Ectodermal cell (in vitro differentiated cells): ENCODE measurements around the gene KDF1.

Experiments
- H3K27ac ChIP-seq: 2 replicates; pipeline ENCODE4 v1.7.0; 2013; ENCODE audit warnings: mild to moderate bottlenecking, low read depth, low read length; ENCODE audit not compliant: insufficient read depth, poor library complexity, severe bottlenecking
- H3K27me3 ChIP-seq: 2 replicates; pipeline ENCODE4 v1.7.0; 2013; ENCODE audit warnings: mild to moderate bottlenecking, low read length; ENCODE audit not compliant: insufficient read depth, control insufficient read depth, poor library complexity, severe bottlenecking
- H3K36me3 ChIP-seq: one replicate; pipeline ENCODE4 v1.7.0; 2013; ENCODE audit warnings: low read length; ENCODE audit not compliant: control insufficient read depth, insufficient read depth
- H3K4me1 ChIP-seq: one replicate; pipeline ENCODE4 v1.7.0; 2013; ENCODE audit warnings: low read length; ENCODE audit not compliant: control insufficient read depth, insufficient read depth
- H3K4me3 ChIP-seq: 2 replicates; pipeline ENCODE4 v1.7.0; 2013; ENCODE audit warnings: low read depth, low read length, control low read depth; ENCODE audit not compliant: insufficient read depth
- H3K9me3 ChIP-seq: 2 replicates; pipeline ENCODE4 v1.7.0; 2013; ENCODE audit warnings: mild to moderate bottlenecking, low read length, moderate library complexity; ENCODE audit not compliant: control insufficient read depth
- WGBS, 2 experiments: methylation state at CpG; one replicate each; pipeline ENCODE4 v1.1.7; 2013; ENCODE audit warnings: missing lambda C conversion rate in 2 of 2; 5-methylcytosine and 5-hydroxymethylcytosine counted together

Gene KDF1

GRCh38 chr1:26945728-26946127 is 14.5 kb downstream of the KDF1 start:
- 91 to 95% methylated on average over 8 of the region's 8 CpGs for WGBS, 2 experiments

DNA sequence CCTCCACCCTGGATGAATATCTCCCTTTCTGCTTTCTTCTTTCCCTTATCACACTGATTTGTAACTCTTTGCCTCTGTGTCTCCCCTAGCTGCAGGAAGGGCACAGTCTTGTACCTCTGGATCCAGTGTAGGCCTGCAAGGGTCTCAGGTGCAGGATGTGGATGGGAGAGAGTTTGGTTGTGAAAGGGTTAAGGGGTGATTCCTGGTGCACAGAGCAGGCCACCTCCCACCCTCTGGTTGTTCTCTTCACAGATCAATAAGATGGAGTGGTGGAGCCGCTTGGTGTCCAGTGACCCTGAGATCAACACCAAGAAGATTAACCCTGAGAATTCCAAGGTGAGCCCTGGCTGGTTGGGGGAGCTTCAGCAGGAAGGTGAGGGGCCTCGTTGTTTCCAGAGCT is 15.1 kb downstream of the KDF1 start:
- Histone ChIP-seq H3K27ac (no peak overlapping the region), H3K36me3 (peaks cover 36% of the 10 kb centered on the region), H3K4me1 (no peaks in the 10 kb centered on the region), H3K9me3 (no peaks in the 10 kb centered on the region), H3K27me3 (no peaks in the 10 kb centered on the region), H3K4me3 (no peak overlapping the region)
- WGBS, 2 experiments, result 85 to 90% methylated on average over 2 of the region's 2 CpGs

More at GRCh38 chr1:26945728-26946127, 14.5 kb downstream of the KDF1 start:
- Histone ChIP-seq H3K4me1 (no peaks in the 10 kb centered on the region), H3K36me3 (peaks cover 36% of the 10 kb centered on the region), H3K27me3 (no peaks in the 10 kb centered on the region), H3K27ac (no peak overlapping the region), H3K9me3 (no peaks in the 10 kb centered on the region), H3K4me3 (no peak overlapping the region)

- no peaks in the 10 kb centered on the region for H3K27me3 ChIP-seq
- no peaks in the 10 kb centered on the region for H3K4me1 ChIP-seq
- H3K36me3 ChIP-seq, result peaks cover 36% of the 10 kb centered on the region
- no peak overlapping the region for H3K4me3 ChIP-seq
- H3K27ac ChIP-seq, result no peak overlapping the region
- no peaks in the 10 kb centered on the region for H3K9me3 ChIP-seq
- 95 to 96% methylated on average over 12 of the region's 12 CpGs for WGBS, 2 experiments
Observed at GRCh38 chr1:26942656-26943055, 17.6 kb downstream of the KDF1 start.

DNA sequence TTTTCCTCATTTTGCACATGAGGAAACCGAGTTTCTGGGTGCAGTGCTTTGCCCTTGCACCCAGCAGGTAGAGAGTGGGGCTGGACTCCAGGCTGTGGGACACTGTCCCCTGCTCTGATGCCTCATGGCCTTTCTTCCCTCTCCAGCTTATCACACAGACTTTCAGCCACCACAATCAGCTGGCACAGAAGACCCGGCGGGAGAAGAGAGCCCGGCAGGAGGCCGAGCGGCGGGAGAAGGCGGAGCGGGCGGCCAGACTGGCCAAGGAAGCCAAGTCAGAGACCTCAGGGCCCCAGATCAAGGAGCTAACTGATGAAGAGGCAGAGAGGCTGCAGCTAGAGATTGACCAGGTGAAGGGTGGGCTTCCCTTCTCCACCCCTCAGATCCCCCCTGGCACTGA is 19.0 kb downstream of the KDF1 start:
- Histone ChIP-seq H3K9me3 (no peaks in the 10 kb centered on the region), H3K4me3 (no peak overlapping the region), H3K27me3 (no peaks in the 10 kb centered on the region), H3K36me3 (peaks cover 32% of the 10 kb centered on the region), H3K4me1 (no peaks in the 10 kb centered on the region), H3K27ac (no peak overlapping the region)
- WGBS, 2 experiments, result 91 to 98% methylated on average over 10 of the region's 10 CpGs

DNA sequence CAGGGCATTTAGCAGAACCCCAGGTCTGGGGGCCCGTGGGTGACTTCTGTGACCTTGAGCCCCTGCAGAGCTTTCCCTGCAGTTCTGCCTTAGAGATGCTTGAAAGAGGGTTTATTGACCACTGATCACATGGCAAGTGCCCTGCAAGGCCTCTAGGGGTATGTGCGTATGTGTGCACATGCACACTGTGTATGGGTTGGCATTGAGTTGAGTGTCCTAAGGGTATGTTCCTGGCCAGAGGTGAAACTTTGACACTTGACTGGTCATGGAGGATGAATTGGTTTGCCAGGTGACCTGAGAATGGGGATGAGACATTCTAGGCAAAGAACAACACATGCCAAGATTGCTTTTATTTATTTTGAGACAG is 21.6 kb downstream of the KDF1 start:
- Histone ChIP-seq H3K9me3 (no peaks in the 10 kb centered on the region), H3K4me3 (no peak overlapping the region), H3K27ac (no peak overlapping the region), H3K27me3 (no peaks in the 10 kb centered on the region), H3K4me1 (no peaks in the 10 kb centered on the region), H3K36me3 (peaks cover 29% of the 10 kb centered on the region)
- WGBS, 2 experiments, result 91 to 98% methylated on average over 2 of the region's 2 CpGs

GRCh38 chr1:26938004-26938658 is 22.1 kb downstream of the KDF1 start:
- Histone ChIP-seq H3K36me3 (peaks cover 25% of the 10 kb centered on the region), H3K4me1 (no peaks in the 10 kb centered on the region), H3K4me3 (no peak overlapping the region), H3K9me3 (no peaks in the 10 kb centered on the region), H3K27me3 (no peaks in the 10 kb centered on the region), H3K27ac (no peak overlapping the region)
- 93 to 96% methylated on average over 4 of the region's 4 CpGs for WGBS, 2 experiments

- Histone ChIP-seq H3K27me3 (no peaks in the 10 kb centered on the region), H3K4me3 (no peak overlapping the region), H3K9me3 (no peaks in the 10 kb centered on the region), H3K4me1 (no peaks in the 10 kb centered on the region), H3K27ac (no peak overlapping the region), H3K36me3 (peaks cover 26% of the 10 kb centered on the region)
- 90 to 93% methylated on average over 4 to 6 of the region's 6 CpGs for WGBS, 2 experiments
Observed at GRCh38 chr1:26936823-26937222, 23.4 kb downstream of the KDF1 start.

- Histone ChIP-seq H3K36me3 (peaks cover 35% of the 10 kb centered on the region), H3K4me1 (no peaks in the 10 kb centered on the region), H3K27me3 (no peaks in the 10 kb centered on the region), H3K27ac (no peak overlapping the region), H3K4me3 (no peak overlapping the region), H3K9me3 (no peaks in the 10 kb centered on the region)
- 90 to 100% methylated on average over 1 to 3 of the region's 3 CpGs for WGBS, 2 experiments
Observed at GRCh38 chr1:26932531-26932930, 27.7 kb downstream of the KDF1 start.

- 96 to 98% methylated on average over 3 of the region's 3 CpGs for WGBS, 2 experiments
- Histone ChIP-seq H3K4me1 (peaks cover 11% of the 10 kb centered on the region), H3K4me3 (no peak overlapping the region), H3K27me3 (no peaks in the 10 kb centered on the region), H3K9me3 (no peaks in the 10 kb centered on the region), H3K27ac (no peak overlapping the region), H3K36me3 (peaks cover 36% of the 10 kb centered on the region)
Observed at GRCh38 chr1:26923711-26924110, 36.6 kb downstream of the KDF1 start.

GRCh38 chr1:26922901-26923300 is 37.4 kb downstream of the KDF1 start:
- Histone ChIP-seq H3K36me3 (peaks cover 31% of the 10 kb centered on the region), H3K27ac (no peak overlapping the region)
- 88 to 90% methylated on average over 3 of the region's 3 CpGs for WGBS, 2 experiments

GRCh38 chr1:26922431-26922729 is 37.9 kb downstream of the KDF1 start:
- Histone ChIP-seq H3K9me3 (no peaks in the 10 kb centered on the region), H3K4me1 (peaks cover 11% of the 10 kb centered on the region), H3K4me3 (peak overlapping the region; percentile 88), H3K27me3 (no peaks in the 10 kb centered on the region), H3K36me3 (peaks cover 27% of the 10 kb centered on the region), H3K27ac (no peak overlapping the region)
- WGBS, 2 experiments, result 55 to 61% methylated on average over 6 of the region's 6 CpGs

More at GRCh38 chr1:26922901-26923300, 37.4 kb downstream of the KDF1 start:
- Histone ChIP-seq H3K27me3 (no peaks in the 10 kb centered on the region), H3K4me1 (peaks cover 11% of the 10 kb centered on the region), H3K4me3 (peak overlapping the region; percentile 88), H3K9me3 (no peaks in the 10 kb centered on the region)
